Stimulated activated CD4-positive, alpha-beta T cell treated with anti-CD3 and anti-CD28 coated beads, Interleukin-1b, Interleukin-23, amount 100 ng/mL, for 1 hour (primary cell): ENCODE results near the gene PROZ.

Experiments used
- DNase-seq, 2 donors: peaks; one replicate each; pipeline ENCODE4 v3.0.0-alpha.2; 2020; ENCODE audit warnings: low read depth in 2 of 2

Gene PROZ

GRCh38 chr13:113176822-113177221 is 18.4 kb downstream of the PROZ start:
- DNase-seq, result no peak

- DNase-seq, result no peak
Observed at GRCh38 chr13:113178070-113178895, 19.8 kb downstream of the PROZ start.

GRCh38 chr13:113178896-113179167 is 20.4 kb downstream of the PROZ start:
- DNase-seq, result no peak

DNA sequence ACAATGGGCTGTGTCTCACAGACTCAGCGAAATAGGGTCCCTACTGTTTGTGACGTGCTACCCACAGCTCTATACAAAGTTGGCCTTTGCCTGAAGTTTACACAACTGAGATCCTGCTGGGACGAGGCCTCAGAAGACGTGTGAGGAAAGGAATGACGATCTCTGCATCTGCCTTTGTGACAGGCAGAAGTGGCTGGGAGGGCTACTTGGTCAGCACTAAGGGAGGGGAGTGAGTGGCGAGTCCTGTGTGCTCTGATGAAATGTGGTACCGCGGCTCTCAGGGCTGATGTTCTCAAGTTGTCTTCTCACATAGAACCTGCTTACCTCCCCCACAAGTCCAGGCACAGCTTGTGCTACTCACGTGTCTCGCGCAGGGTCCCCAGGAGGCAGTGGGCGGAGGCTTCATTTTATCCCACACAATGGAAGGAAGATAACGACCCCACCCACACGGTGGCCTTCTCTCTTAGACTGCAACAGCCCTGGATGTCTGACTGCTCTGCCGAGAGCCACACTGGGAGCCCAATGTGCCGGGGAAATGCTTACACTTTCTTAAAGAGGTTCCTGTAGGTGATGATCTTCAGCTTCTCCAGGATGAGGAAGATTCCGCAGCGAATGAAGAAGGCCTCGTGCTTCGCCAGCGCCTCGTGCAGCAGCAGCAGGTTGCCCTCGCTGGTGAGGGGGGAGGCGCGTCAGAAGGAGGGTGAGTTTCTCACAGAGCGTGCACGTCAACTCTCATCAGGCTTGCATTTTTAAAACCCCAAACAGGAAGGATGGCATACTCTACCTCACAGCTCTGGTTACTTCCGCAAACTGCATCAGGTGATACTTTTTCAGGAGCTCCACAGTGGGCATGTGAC is 21.2 kb downstream of the PROZ start:
- no peak for DNase-seq

GRCh38 chr13:113182046-113182445 is 23.6 kb downstream of the PROZ start:
- no peak for DNase-seq

DNA sequence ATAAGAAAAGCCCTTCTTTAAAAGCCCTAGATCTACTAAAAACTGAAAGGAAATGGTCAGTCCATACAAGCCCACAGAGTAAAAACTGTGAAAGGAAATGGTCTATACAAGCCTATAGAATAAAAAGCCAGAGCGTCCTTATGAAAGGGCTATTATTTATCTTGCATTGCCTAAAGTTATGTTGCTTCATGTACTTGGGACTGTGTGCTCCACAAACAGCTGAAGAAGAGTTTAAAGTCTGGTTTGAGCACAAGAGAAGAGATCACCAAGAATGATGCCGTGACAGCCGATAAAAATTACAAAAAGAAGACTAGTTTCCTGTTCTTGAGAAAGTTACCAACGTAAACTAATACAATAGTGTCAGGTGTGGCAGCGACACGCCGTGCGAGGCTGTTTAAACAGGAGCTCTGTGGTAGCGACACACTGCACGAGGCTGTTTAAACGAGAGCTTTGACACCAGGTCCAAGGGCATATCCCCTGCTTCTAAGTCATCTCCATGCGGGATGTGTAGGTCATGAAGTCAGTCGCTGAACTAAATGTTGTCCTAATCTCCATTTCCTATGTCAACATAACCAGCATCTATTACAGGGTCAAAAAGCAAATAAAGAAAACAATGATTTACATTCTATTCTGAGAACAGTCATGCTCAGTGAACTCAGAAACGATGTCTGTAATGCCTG is 25.1 kb downstream of the PROZ start:
- DNase-seq, result no peak

DNA sequence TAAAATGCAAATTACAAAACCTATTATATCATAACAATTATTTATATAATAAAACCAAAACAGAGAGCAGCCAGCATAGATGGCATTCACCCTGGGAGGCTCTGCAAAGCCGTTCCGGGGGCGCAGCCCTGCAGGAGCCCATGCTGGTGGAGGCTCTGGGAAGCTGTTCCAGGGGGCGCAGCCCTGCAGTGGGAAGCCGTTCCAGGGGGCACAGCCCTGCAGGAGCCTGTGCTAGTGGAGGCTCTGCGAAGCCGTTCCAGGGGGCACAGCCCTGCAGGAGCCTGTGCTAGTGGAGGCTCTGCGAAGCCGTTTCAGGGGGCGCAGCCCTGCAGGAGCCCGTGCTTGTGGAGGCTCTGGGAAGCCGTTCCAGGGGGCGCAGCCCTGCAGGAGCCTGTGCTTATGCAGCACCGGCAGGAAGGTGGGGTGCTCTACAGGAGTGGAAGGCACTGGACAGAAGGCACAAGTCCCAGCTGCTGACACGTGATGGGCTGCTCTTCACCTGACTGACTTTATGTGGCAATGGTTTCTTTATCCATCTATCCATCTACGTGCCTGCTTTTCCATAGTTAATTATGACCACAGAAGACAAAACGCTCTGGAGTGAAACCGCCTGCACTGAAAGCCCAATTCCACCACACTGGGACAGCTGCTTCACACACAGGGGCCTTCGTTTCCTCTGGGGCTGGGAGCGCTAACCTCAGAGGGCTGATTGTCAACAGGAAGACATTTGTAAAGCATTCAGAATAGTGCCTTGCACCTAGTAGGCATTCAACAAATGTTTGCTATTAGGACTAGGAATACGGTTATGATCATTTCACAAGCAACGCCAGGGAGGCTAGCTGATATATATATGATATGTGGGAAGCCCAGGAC is 26.4 kb downstream of the PROZ start:
- no peak for DNase-seq

DNA sequence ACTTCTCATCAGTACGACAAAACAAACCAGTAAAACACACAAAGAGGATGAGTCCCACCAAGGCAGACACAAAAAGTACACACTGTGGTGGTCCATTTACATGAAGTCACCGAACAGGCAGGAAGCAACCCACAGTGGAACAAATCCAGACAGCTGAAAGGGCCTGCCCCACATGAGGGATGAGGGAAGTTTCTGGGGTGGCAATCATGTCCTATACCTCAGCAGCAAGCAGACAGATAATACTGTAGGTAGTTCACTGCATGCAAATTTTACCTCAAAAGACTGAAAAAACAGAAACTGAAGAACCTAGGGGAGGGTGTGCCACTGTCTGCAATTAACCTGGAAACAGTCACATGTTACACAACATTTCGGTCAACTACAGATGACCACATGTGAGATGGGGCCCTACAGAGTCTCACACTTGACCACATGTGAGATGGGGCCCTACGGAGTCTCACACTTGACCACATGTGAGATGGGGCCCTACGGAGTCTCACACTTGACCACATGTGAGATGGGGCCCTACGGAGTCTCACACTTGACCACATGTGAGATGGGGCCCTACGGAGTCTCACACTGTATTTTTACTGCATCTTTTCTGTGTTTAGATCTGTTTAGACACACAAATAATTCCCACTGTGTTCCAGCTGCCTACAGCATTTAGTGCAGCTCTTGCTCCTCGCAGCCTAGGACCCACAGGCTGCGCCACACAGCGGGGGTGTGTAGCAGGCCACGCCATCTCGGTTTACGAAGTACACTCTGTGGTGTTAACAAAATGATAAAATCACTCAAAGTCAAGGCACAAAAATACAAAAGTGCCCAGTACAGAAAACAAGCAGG is 27.8 kb downstream of the PROZ start:
- no peak for DNase-seq

GRCh38 chr13:113187263-113187669 is 28.8 kb downstream of the PROZ start:
- DNase-seq, result no peak

GRCh38 chr13:113187883-113188665 is 29.6 kb downstream of the PROZ start:
- no peak for DNase-seq

DNA sequence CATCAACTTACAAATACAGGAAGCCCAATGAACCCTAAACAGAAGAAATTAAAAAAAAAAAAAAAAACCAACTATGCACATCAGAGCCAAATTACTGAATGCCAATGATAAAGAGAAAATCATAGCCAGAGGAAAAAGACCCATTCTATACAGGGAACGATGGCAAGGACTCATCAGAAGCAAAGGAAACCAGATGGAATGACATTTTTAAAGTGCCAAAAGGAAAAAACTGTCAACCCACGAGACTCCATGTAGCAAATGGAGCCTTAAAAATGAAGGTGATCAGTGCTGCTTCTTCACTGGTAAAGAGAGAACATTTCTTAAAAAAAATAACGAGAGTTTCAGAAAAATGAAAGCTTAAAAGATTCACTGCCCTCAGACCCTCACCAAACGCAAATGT is 31.7 kb downstream of the PROZ start:
- DNase-seq, result no peak

DNA sequence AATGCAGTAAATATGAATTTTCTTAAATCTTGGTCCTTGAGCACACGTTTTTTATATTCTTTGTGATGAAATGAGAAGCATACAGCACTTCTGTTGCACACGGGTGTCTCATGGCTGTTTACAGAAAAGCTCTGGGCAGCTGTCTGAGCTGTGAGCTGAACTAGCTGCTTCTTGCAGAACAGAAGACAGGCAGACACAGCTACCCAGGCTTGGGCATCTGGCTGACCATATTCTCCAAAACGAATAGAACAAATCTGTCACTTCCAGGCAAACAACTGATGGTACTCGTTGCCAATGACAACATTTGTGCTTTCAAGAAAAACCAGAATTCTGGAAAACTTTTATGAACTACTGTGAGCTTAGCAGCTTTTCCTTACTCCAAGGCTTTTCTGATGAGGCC is 33.8 kb downstream of the PROZ start:
- no peak for DNase-seq

- no peak for DNase-seq
Observed at GRCh38 chr13:113192902-113193301, 34.5 kb downstream of the PROZ start.

GRCh38 chr13:113195360-113195759 is 36.9 kb downstream of the PROZ start:
- no peak for DNase-seq

DNA sequence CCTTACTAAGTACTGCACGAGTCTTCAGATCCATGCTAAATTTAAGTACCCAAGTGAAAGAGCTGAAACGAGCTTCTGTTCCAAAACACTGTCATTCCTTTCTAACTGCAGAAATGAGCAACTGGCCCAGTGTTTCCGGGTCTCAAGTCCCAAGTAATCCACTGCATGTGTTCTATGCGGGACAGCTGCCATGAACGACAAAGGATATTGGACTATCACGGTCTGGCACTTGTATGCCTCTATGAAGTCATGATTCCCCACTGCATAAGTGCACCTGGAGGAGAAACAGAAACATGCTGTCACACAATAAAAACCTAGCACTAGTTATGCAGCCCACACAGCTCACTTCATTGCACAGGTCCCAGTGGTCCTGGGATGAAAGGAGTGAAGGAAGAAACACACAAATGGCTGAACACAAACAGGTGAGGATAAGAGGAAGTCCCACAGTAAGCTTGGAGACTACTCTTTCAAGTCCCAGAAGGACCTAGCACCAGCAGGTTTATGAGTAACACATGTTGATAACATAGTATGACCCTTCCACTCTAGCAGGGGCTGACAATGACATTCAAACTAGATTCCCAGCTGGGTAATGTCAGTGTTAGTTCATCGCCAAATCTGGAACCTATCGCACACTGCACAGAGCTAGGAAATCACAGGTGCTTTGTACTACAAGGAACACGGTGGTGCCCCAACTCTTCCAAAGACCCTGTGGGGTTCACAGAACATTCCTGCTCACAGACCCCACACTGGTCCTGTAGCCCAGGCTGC is 38.7 kb downstream of the PROZ start:
- no peak for DNase-seq

- DNase-seq, result no peak
Observed at GRCh38 chr13:113201815-113202214, 43.4 kb downstream of the PROZ start.

GRCh38 chr13:113202912-113203311 is 44.5 kb downstream of the PROZ start:
- DNase-seq, result no peak

DNA sequence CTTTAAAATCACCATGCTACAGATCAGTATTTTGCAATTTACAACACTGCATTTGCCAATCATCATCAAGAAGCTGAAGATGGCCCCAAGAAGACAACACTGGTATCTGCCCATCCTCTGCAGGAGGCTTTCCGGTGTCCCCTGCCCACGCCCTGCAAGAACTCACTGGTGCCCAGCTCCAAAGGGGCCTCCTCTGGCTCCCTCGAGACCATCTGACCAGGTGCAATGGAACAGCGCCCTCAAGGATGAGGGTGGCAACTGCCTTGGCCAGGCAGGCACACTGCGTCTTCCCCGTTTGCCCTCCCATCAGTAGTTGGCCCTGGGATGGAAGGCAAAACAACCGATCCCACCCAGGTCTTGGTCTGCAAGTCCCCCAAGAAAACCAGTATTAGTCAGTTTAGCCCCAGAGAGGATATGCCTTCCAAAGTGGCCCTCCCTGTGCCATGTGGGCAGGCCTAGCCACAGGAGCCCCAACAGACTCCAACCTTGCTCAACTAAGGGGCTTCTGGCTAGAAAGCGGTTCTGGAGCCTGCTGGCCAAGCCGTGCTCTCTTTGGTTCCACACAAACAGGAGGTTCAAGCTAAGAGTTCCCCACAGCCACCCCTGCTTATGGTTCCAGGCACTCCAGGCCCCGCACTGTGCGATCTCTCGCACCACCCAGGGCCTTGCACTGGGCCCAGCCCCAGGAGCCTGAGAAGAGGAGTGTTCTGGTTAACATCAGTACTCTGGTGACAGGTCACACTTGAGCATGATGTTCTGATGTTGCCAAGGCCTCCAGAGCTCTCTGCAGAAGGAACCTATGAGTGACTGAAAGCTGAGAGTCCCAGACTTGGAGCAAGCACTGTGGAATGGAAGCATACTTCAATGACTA is 45.3 kb downstream of the PROZ start:
- DNase-seq, result no peak
